ENCODE measurements around the gene ATAD1.
"Not testable (repeated sequence)": the region's sequence is repeated elsewhere in the genome, so short reads cannot be mapped to it uniquely, and the experiment has no call there.

DNA sequence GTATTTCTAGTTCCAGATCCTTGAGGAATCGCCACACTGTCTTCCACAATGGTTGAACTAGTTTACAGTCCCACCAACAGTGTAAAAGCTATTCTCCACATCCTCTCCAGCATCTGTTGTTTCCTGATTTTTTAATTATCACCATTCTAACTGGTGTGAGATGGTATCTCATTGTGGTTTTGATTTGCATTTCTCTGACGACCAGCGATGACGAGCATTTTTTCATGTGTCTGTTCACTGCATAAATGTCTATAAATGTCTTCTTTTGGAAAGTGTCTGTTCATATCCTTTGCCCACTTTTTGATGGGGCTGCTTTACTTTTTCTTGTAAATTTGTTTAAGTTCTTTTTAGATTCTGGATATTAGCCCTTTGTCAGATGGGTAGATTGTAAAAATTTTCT is 37.6 kb upstream of the ATAD1 start:
- TF ChIP-seq ZFP3 (CRISPR knock-in tag; IDR thresholded peaks at IDR 0.05); ARNTL (CRISPR knock-in tag; IDR thresholded peaks at IDR 0.05; ENCODE audit: borderline replicate concordance, low read depth): not testable (repeated sequence)
- TF ChIP-seq, protein P1, sequence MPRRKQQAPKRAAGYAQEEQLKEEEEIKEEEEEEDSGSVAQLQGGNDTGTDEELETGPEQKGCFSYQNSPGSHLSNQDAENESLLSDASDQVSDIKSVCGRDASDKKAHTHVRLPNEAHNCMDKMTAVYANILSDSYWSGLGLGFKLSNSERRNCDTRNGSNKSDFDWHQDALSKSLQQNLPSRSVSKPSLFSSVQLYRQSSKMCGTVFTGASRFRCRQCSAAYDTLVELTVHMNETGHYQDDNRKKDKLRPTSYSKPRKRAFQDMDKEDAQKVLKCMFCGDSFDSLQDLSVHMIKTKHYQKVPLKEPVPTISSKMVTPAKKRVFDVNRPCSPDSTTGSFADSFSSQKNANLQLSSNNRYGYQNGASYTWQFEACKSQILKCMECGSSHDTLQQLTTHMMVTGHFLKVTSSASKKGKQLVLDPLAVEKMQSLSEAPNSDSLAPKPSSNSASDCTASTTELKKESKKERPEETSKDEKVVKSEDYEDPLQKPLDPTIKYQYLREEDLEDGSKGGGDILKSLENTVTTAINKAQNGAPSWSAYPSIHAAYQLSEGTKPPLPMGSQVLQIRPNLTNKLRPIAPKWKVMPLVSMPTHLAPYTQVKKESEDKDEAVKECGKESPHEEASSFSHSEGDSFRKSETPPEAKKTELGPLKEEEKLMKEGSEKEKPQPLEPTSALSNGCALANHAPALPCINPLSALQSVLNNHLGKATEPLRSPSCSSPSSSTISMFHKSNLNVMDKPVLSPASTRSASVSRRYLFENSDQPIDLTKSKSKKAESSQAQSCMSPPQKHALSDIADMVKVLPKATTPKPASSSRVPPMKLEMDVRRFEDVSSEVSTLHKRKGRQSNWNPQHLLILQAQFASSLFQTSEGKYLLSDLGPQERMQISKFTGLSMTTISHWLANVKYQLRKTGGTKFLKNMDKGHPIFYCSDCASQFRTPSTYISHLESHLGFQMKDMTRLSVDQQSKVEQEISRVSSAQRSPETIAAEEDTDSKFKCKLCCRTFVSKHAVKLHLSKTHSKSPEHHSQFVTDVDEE (CRISPR knock-in tag; IDR thresholded peaks at IDR 0.05), result not testable (repeated sequence)

All from SK-N-SH treated with all-trans-retinoic acid at 6 μM for 48 hours (cell line).